Stimulated activated CD8-positive, alpha-beta memory T cell treated with anti-CD3 and anti-CD28 coated beads, Interleukin-12 subunit alpha, Interleukin-12 subunit beta, amount 100 ng/mL, for 4 hours (primary cell): ENCODE data around the gene SSH2.
"Not testable (repeated sequence)": the region's sequence is repeated elsewhere in the genome, so short reads cannot be mapped to it uniquely, and the experiment has no call there.

Experiments
- DNase-seq: peaks from one replicate; pipeline ENCODE4 v3.0.0-alpha.2; 2020; ENCODE audit warnings: low read depth

The SSH2 gene

DNA sequence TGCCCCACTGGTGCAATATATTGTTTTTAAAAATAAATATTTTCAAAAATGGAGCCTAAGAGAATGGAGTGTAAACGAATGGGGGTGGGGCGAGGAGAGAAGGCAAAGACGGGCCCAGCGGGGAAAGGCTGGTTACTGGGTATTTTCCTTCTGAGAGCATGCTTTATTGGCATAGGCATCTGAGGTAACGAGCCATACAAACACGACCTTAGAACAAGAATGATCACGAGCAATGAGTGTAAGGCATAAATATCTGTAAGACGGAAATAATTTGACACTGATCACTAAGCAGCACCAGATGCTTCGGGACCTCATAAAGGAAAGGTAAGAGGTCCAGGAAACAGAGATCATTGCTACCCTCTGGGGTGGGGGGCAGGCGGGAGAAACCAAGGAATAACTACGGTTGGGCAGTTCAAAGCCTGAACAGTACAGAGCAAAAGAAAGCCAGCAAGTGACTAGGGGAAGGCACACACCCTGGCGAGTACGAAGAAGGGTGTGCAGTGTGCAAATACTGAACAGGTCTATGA lies 959 bp downstream of the SSH2 start:
- DNase-seq, result no peak

DNA sequence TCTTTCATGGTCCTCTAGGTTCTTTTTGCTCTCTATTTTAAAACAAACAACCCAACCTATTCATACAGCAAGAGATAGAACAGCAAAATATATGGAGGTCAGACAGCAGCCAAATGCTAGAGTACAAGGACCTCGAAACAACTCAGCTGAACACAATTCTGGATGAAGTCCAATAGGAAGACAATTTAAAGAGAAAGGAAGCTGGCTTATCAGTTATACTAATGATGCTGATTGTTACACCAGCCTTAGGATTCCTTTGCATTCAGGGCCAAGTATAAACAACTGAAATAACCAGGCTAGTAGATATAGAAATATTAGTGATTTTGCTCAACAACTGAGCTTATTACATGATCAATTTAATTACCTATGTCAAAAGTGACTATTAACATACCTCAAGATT lies 2.5 kb downstream of the SSH2 start:
- DNase-seq, result no peak

DNA sequence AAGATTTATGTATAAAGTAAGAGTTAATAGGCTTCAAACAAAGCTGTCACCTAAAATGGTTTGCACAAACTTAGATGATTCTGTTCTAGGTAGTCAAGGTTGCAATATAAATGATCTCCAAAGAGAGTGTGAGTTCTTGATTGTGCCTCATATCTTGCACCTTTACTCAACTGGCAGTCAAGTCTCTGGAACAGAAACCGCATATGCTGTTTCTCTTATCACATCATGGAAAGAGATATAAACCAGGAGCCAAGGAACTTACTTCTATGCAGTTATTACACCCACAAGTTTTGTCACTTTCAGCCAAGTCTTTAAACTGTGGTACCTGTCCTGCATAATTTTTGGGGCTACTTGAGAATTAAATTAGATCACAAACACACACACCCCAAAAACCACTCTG lies 5.2 kb downstream of the SSH2 start:
- no peak for DNase-seq

DNA sequence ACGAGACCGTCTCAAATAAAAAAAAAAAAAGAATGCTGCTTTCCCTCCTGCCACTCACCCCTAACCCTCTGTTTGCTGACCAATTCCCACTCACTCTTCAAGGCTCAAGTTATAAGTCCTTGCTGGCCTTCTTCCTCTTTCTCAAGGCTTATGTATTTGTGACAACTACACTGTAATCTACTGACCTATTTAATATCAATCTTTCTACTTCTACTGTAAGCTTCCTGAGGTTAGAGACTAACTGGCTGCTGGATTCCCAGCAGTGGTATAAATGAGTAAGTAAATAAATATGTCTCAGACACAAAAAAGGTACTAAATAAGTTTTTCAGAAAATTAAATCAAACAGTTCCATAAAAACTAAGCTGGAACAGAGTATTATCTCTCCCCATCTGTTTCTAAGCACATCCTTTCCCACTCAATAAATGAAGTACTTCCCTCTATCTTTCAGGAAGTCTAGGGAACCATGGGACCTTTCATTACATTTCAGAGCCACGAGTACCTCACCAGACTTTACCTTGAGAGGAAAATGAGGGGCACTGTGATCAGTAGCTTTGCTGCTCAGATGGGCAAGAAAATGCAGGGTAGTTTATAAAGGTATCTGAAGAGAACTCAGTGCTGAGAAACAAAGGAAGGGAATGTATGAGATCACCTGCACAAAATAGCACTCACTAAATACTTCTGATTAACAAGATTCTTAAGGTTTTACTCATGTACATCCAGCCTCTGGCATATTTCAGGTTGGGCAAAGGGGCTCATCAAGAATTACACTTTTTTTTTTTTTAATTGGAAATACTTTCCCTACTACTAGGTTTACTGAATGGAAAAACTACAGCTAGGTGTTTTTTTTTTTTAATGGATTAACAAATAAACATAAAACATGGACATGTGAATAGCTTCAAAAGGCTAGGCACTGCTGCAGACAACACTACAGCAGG lies 10.8 kb downstream of the SSH2 start:
- no peak for DNase-seq

DNA sequence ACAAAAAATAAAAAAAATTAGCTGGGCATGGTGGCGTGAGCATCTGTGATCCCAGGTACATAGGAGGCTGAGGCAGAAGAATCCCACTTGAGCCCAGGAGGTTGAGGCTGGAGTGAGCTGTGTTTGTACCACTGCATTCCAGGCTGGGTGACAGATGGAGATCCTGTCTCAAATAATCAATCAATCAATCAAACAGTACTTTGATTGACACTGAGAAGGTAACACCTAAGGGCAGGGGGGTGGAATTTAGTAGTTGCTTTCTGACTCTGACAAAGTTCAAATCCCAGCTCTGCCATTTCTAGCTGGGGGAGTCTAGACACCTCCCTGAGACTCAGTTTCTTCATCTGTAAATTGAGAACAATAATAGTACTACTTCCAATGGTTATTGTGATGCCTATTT lies 12.0 kb downstream of the SSH2 start:
- no peak for DNase-seq

DNA sequence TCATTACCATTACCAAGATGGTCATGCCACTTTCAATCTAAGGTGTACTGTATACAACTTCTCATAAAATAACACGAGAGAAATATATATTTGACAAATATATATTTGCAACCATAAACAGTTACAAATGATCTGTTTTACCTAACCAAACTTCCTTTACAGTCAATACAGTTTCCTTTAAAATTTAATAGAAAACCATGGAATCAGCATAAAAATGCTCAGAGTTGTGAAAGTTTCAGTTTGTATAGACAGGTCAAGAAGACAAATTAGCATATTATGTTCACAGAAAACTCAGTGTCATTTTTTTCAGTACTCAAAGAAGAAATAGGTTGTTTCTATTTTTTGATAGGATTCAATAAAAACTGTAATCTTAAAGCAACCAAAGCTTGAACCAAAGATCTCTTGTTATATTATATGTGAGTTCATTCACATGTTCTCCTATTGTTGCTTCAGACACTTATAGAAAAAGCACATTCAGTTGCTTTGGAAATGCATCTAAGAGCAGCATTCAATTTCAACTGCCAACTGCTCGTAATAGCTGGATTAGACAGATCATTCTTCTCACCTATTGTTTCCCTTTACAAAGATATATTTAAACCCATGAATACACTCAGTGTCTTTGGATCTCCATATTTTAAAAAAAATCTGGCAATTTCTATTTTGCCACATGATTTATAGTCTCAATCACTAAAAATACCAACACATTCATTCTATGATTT lies 15.1 kb downstream of the SSH2 start:
- no peak for DNase-seq

DNA sequence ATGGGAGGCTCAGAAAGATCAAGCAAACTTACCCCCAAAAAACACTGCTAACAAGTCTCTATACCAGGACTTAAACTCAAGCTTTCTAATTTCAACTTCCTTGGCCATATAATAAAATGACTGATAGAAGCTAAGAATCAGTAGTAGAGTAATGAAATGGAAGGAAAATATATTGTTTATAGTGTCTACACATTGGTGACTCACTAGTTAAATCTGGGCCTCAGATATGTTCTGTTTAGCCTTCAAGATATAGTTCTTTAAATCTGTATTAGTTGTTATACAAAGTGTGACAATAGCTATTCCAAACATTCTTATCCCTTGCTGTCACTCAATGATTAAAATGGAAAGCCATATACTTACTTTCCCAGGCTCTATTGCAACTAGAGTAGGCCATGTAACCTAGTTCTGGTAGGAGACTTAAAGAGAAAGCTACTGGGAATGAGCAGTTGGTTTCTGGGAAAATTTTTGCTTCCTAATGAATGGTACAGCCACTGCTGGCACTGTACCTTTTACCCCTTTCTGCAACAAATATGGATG lies 18.3 kb downstream of the SSH2 start:
- no peak for DNase-seq

DNA sequence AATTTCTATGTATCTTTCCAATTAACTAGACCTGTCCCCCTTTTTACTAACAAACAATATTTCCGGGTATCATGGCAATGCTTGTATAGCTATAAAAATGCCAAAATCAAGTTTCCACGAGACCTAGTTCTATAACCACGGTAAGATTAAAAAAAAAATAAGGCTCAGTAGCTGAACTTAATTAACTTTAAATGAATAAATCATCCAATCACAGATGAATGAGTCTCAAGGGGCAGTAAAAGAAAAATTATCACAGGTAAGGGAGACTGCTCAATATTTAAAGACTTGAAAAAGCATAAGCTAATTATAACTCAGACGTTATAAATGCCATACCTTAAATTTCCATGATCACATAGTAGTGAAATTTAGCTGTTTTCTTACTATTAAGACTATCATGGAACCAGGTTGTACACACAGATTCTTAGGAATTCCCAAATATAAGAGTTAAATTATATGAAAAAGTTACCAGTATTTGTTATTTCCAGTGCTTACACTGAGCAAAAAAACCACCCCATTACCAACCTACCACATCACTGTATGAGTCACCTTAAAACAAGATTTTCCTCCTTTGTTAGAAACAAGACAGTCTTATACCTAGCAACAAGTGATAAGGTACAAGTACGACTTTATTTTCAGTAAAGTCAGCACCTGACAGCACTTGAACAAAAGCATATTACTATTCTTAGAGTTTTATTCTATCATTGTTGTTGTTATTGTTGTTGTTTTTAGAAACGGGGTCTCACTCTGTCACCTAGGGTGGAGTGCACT lies 20.6 kb downstream of the SSH2 start:
- DNase-seq, result no peak

DNA sequence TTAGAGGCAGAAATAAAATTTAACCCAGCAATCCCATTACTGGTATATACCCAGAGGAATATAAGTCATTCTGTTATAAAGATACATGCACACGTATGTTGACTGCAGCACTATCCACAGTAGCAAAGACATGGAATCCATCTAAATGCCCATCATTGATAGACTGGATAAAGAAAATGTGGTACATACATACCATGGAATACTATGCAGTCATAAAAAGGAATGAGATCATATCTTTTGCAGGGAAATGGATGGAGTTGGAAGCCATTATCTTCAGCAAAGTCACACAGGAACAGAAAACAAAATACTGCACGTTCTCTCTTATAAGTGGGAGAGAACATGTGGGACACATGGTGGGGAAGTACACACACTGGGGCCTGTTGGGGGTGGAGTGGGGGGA lies 23.1 kb downstream of the SSH2 start:
- no peak for DNase-seq

DNA sequence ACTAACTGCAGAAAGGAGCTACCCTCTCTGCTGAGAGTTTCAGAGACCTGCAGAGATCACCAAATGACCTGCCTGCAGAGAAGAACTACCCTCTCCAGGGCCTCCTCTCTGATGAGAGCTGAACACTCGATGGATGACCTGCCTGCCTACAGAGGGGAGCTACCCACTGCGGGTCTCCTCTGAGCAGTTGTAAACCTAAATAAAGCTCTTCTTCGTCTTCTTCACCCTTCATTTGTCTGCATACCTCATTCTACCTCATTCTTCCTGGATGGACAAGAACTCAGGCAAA lies 24.2 kb downstream of the SSH2 start:
- DNase-seq, result no peak

DNA sequence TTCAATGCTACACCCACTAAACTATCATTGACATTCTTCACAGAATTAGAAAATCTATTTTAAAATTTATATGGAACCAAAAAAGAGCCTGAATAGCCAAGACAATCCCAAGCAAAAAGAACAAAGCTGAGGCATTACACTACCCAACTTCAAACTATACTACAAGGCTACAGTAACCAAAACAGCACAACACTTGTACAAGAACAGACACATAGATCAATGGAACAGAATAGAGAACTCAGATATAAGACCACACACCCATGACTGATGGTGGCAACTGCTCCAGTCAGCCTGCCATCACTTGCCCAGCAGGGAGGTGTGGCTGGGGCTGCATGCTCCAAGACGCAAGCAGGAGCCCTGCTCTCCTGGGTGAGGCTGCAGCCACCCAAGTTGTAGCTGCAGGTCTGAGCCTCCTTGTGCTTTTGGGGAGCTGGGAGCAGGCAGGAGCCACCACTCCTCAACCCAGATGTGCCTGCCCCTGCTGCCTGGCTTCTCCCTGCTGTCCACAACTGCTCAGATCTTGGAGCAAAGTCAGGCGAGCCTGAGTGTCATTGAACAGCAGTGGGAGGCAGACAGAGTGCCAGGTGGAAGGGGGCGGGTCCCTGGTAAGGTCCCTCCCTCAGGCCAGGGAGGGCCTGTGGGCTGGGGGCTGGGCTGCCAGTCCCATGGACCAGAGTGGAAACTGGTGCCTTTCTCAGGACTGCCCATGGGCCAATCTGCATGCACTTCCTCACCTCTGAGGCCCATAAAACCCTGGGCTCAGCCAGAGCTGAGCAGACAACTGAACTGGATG lies 24.7 kb downstream of the SSH2 start:
- no peak for DNase-seq

DNA sequence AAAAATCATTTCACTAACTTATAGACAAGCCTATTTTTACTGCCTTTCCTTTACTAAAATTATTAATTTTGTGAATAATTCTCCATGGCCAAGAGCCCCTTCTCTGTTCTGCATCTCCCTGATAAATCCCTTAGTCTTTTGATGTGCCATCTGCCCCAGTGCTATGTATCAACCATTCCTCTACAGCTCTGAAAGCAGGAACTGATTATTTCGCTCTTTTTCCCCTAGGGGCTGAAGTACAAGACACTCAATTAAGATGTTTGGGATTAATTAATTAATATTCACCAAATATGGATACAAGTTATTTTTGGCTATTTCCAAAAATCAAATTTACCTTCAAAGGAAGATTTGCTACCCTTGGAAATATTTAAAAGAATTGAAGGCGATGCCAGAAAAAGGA lies 26.6 kb downstream of the SSH2 start:
- DNase-seq, result no peak

DNA sequence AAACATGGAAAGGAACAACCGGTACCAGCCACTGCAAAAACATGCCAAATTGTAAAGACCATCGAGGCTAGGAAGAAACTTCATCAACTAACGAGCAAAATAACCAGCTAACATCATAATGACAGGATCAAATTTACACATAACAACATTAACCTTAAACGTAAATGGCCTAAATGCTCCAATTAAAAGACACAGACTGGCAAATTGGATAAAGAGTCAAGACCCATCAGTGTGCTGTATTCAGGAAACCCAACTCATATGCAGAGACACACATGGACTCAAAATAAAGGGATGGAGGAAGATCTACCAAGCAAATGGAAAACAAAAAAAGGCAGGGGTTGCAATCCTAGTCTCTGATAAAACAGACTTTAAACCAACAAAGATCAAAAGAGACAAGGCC lies 32.9 kb downstream of the SSH2 start:
- not testable (repeated sequence) for DNase-seq

DNA sequence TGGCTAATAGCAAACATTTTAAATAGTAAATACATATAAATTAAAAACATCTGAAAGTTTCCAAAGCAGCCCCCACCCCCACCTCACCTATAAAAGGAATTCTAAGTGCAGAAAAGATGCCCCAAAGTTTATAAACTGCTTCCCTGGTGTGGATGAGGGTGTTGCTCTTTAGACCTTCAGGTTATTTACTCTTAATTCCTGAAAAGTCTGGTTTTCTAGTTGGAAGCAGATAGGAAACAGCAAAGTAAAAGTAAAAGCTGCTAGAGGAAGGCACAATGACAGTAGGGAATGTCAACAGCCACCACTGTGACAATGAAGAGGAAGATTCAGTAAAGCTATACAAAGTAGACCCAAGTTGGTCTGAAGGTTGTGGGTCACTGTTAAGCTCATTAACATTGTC lies 37.8 kb downstream of the SSH2 start:
- no peak for DNase-seq

DNA sequence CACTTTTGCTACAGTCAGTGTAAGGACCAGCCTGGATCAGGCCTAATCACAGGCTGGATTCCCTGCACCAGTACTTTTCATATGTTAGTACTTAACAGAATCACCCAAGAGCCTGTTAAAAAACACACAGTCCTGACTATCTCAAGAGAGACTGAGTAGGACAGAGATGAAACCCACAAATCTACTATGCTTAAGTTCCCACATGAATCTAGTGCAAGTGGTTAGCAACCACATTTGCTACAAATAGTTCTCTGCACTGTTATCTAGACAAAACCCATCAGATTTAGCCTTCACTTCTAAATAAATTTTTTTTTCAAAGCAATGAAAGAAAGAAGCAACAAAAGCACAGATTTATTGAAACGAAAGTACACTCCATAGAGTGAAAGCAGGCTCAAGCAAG lies 38.9 kb downstream of the SSH2 start:
- no peak for DNase-seq

DNA sequence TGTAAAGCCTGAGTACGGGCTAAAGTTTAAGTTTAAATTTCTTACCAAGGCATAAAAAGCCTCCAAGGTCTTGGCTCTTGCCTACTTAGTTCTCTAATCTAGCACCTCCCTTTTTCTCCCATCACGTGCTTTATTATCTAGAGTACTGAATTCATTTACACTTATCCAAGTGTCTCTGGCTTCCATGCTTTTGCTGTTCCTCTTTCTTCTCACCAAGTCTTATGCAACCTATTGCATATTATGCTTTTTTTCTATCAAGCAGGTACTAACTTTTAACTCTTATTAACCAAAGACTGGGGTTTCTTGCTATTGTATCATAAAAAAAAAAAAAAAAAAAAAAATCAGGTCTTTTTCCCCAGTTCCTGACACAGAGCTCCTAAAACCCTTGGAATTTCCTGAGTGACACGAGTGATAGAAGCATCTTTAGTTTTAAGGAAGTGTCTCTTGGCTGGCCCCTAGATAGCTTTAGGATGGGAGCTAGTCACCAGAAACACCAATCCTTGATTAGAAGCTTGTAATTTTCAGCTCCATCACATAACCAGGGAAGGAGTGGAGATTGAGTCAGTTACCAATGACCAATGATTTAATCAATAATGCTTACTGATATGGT lies 44.9 kb downstream of the SSH2 start:
- no peak for DNase-seq

DNA sequence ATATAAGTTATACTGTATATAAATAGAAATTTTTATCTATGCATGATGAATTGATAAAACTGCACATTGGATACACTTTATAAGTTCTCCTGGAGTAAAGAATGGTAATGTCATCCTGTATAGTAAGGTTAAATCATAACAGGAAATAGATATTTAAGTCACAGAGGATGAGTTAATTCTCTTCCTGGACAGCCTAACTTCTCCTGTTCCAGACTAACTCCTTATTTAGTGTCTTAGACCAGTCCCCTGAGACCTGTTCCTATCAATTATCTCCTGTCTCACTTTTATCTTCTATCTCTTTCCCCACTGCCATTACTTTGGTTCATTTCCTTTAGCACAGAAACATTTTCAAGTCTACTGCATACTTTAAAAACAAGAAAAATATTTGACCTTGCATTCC lies 46.5 kb downstream of the SSH2 start:
- DNase-seq, result no peak

DNA sequence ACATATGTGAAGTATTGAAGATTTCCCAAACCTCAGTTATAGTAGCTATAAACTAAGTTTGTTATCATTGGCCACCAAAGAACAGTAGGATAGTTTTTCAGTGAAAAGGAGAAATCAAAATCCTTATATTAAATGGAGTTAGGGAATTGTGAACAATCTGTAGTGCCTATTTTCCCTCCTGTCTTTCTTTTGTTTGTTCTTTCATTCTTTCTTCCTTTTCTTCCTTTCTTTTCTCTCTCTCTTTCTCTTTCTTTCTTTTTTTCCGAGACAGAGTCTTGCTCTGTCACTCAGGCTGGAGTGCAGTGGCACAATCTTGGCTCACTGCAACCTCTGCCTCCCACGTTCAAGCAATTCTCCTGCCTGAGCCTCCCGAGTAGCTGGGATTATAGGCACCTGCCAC lies 48.8 kb downstream of the SSH2 start:
- no peak for DNase-seq

DNA sequence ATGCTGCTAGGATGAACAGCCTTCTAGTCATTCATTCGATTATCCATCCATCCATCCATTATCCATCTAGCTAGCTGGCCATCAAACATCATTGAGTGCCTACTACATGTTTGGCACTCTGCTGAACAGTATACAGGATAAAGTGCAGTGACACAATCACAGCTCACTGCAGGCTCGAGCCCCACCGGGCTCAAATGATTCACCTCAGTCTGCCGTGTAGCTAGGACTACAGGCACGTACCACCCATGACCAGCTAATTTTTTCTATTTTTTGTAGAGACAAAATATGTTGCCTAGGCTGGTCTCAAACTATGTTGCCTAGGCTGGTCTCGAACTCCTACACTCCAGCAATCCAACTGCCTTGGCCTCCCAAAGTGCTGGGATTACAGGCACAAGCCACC lies 50.0 kb downstream of the SSH2 start:
- no peak for DNase-seq

DNA sequence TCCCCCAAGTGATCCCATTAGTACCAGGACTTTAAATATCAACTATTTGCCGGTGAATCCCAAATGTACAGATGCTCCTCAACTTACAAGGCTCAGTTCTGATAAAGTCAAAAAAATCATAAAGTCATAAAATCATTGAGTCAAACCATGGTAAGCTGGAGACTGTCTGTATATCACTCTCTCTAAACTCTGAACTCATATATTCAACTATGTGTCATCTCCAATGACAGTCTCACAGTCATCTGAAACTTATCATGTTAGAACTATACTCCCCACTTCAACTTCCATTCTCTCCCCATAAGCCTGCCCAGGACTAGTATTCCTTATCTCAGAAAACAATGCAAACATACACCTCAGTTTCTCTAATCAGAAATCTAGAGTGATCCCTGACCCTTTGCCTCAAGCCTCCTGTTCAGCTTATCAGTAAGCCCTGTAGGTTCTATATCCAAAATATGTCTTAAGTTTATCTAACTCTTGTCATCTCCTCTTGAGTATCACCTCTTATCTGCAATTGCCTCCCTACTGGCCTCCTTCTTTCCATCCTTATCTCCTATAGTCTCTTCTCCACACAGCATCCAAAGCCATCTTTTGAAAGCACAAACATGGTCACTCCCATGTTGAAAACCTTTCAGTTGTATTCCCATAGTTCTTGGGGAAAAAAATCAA lies 55.0 kb downstream of the SSH2 start:
- no peak for DNase-seq

DNA sequence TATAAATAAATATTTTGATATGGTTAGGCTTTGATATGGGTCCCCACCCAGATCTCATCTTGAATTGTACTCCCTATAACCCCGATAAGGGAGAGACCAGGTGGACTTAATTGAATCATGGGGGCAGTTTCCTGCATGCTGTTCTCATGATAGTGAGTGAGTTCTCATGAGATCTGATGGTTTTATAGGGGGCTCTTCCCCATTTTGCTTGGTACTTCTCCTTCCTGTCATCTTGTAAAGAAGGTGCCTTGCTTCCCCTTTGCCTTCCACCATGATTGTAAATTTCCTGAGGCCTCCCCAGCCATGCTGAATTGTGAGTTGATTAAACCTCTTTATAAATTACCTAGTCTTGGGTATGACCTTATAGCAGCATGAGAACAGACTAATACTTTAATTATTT lies 55.7 kb downstream of the SSH2 start:
- not testable (repeated sequence) for DNase-seq
